ENCODE measurements around the gene ADK.

DNA sequence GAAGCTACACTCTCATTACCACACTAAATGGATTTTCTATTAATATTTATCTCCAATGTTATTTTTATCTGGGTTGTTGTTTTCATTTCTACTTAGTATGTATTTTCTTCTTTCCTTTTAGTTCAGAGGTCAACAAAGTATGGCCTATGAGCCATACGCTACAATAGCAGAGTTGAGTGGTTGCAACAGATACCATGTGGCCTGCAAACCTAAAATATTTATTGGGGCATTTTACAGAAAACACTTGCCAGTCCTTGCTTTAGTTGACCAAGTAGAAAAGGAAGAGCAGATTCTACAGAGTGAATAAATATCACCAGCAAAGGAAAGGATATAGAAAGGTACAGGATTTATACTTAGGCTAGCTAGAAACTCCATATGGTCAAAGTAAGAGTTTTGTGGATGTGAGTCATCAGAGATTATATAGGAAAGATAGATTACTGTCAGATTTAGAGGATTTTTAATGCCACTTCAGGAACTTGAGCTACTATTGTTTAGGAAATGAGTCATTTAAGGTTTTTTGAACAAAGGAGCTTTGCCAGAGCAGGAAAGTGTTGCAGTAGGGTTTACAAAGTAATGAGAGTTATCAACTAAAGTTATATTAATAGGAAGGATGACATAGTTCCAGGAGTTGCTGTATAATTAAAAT lies 352.1 kb downstream of the ADK start:
- TF ChIP-seq, protein P1, sequence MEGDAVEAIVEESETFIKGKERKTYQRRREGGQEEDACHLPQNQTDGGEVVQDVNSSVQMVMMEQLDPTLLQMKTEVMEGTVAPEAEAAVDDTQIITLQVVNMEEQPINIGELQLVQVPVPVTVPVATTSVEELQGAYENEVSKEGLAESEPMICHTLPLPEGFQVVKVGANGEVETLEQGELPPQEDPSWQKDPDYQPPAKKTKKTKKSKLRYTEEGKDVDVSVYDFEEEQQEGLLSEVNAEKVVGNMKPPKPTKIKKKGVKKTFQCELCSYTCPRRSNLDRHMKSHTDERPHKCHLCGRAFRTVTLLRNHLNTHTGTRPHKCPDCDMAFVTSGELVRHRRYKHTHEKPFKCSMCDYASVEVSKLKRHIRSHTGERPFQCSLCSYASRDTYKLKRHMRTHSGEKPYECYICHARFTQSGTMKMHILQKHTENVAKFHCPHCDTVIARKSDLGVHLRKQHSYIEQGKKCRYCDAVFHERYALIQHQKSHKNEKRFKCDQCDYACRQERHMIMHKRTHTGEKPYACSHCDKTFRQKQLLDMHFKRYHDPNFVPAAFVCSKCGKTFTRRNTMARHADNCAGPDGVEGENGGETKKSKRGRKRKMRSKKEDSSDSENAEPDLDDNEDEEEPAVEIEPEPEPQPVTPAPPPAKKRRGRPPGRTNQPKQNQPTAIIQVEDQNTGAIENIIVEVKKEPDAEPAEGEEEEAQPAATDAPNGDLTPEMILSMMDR (IDR thresholded peaks at IDR 0.05): no peak
- TF ChIP-seq POLR2AphosphoS5 (IDR thresholded peaks at IDR 0.05): no peak

Data from breast epithelium (tissue), 3 donors.